GM19438 (cell line): ENCODE measurements around the gene MIGA2.
"Not testable (repeated sequence)": the region's sequence is repeated elsewhere in the genome, so short reads cannot be mapped to it uniquely, and the experiment has no call there.

Experiments
- ATAC-seq: cut with Tn5 transposase; IDR thresholded peaks from one replicate; pipeline ENCODE4 v1.9.1; 2021; ENCODE audit warnings: low read depth; ENCODE audit not compliant: unreplicated experiment

The MIGA2 gene

DNA sequence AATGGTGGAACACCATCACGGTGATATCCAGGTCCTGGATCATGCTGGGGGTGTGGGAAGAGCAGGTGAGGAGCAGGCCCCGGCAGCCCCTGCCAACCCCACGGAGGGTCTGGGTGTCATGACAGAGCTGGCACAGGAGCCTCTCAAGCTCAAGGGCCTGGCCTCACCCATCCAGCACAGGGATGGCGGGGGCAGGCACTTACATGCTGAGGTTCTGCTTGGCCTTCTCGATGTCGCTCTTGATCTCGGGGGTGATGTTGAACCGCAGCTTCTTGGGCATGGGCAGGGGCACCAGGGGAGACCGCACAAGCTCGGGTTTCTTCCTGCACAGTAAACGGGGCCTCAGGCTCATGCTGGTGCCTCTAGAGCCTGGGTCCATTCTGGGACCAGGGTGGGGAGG lies 61.9 kb downstream of the MIGA2 start:
- ATAC-seq: no peak

- ATAC-seq: no peak
These were observed 64.2 kb downstream of the MIGA2 start for GRCh38 chr9:129100383-129101169.

DNA sequence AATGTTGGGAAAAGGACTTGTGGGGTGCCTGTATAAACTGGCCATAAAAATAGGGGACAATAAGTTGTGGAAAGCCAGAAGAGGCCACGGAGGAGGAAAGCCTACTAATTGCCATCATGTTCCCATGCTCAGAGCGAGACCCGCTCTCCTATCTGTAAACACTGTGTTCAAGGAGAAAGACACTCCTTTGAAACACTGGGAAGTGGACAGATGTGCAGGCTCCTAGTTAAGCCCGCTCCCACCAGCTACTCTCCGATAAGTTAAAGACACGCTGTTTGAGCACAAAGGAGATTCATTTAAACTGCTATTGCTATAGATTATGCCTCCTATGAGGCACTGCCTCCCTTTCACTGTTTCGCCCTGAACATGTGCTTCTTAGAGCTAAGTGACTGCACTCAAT lies 64.9 kb downstream of the MIGA2 start:
- no peak for ATAC-seq

- ATAC-seq: no peak
These were observed 65.7 kb downstream of the MIGA2 start for GRCh38 chr9:129102095-129102525.

GRCh38 chr9:129102791-129103594 lies 66.6 kb downstream of the MIGA2 start:
- no peak for ATAC-seq

GRCh38 chr9:129103595-129103965 lies 67.2 kb downstream of the MIGA2 start:
- ATAC-seq: no peak

- no peak for ATAC-seq
These were observed 67.6 kb downstream of the MIGA2 start for GRCh38 chr9:129104051-129104450.

DNA sequence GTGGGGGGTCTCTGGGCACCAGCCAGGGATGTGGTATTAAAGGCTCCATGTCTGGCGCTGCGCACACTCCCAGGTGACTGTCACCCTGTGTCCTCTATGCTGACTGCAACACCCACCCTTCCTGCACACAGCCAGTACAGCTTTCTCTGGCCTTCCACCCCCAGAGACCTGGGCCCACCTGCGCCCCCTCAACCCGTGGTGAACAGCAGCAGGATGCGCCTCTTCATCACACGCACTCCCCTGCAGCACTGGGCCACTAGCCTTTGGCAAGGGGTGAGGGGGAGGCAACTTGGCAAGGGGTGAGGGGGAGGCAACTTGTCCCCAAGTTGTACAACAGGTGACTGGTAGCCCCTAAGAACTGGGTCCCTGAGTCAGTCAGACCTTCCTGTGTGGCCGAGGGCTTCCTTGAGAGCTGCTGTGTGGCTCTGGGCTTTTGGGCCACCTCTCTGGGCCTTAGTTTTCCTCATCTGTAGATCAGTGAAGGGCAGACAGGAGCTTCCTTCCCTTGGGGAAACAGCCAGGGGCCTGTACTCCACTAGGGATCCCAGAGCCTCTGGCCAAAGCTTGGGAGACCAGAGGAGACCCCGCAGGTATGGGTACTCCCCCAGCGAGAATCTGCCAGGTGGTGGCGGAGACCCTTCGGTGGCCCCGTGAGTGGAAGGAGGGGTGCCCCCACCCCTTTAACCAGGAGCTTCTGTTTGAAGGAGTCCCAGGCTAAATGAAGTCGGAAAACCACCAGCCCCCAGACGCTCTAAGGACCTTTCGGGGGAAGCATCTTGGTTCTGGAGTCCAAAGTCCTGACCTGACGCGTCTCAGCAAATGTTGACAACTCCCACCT lies 69.7 kb downstream of the MIGA2 start:
- ATAC-seq: no peak

GRCh38 chr9:129107651-129108050 lies 71.2 kb downstream of the MIGA2 start:
- ATAC-seq: no peak

- no peak for ATAC-seq
These were observed 71.8 kb downstream of the MIGA2 start for GRCh38 chr9:129108083-129108804.

DNA sequence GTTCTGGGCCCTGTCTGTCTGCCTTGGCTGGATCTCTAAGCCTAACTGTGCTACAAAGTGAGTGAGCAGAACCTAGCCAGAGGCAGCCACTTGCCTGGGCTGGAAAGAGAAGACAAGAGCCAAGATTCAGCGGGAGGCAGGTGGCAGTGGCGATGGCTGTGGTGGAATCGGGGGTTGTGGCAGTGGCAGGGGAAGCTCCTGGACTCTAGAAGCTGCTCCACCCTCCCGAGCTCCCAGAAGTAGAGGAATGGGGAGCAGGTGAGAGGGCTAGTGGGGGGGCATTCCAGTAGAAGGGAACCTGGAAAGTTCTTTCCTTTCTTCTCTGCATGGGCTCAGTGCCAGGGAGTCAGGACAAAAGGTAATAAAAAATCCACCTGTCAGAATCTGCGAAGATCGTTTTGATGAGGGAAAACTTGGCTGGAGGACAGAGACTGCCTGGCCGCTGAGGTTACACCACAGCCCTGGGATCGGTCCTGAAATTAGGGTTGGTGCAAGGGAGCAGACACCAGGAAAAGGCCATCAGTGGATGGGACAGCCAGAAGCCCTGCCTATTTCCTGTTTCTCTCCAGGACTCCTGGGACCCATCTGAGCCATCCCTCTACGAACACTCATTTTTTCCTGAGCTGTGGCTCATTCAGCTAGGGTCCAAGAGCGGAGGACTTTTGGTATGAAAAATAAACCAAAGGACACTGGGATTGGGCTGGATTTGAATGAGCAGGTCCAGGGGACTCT lies 72.5 kb downstream of the MIGA2 start:
- no peak for ATAC-seq

DNA sequence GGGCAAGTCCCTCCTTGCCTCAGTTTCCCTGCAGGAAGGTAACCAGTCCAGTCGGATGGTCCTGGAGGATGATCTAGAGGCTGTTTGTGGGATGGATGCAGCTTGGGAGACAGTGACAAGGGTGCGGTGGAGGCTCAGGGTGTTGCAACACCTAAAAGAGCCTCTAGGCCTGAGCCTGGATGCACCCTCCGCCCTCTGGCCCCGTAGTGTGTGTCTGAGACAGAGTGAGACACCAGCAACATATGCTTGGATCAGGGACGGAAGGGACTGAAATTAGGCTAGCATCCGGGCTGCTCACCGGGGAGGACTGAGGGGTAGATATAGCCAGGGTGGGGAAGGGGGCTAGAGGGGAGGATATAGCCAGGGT lies 73.1 kb downstream of the MIGA2 start:
- ATAC-seq: no peak

DNA sequence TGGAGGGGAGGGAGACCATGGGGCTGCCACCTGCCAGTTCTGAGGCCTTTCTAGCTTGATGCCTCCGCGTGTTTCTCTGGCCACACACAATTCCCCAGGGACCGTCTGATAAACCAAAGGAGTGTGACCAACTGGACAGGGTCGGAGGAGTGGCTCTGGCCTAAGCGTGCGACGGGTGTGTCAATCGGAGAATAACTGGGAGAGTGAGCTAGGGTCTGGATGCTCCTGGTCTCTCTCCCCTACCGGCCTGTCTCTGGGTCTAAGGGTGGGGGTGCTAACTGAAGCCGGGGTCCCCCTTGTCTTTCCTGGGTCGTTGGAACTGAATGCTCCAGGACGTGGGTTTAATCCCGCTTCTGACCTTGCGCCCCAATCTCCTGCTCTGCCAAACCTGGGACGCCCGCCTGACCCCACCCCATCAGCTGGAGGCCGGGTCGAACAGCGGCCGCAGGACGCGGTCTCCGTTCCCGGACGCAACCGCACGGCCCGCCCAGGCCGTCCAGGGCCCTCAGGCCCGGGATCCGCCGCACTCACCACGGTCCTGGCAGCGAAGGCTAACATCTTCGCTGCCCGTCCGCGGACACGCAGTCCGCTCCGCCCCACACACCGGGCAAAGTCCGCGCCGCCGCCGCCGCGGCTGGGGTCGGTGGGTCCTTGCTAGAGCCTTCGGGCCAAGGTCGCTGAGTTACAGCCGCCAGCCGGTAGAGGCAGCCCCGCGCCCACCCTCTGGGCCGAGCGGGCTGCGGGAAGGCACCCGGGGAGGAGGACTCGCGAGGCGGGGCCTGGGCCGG lies 73.7 kb downstream of the MIGA2 start:
- ATAC-seq: no peak

- peak; percentile 74 for ATAC-seq
These were observed 74.5 kb downstream of the MIGA2 start, which contains the start of the genes CRAT and PTPA for GRCh38 chr9:129110740-129111527. TSS of gene CRAT (minus strand) at chr9:129110793. CDS start at chr9:129110509, 284 bp downstream. TSS of gene PTPA (plus strand) at chr9:129111415. CDS start at chr9:129111601, 186 bp downstream.

GRCh38 chr9:129111528-129112151 lies 75.2 kb downstream of the MIGA2 start:
- ATAC-seq: no peak

DNA sequence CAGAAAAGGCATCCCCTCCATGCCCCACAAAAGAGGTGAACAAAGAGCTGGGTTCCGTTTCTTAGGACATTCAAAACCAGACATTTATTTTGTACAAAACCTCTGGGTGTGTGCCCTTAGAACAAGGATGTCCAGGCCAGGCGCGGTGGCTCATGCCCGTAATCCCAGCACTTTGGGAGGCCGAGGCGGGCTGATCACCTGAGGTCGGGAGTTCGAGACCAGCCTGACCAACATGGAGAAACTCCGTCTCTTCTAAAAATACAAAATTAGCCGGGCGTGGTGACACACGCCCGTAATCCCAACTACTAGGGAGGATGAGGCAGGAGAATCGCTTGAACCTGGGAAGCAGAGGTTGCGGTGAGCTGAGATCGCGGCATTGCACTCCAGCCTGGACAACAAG lies 76.1 kb downstream of the MIGA2 start:
- ATAC-seq: not testable (repeated sequence)

GRCh38 chr9:129113645-129114304 lies 77.3 kb downstream of the MIGA2 start:
- ATAC-seq: no peak
